ENCODE measurements around the gene CHRNG. TPM values are rescaled to one million over a fixed set of nuclear protein-coding genes. Genes with fewer than 3 reads are reported as not detected.

Gene CHRNG
- polyA plus RNA-seq, 1 experiment = not detected

DNA sequence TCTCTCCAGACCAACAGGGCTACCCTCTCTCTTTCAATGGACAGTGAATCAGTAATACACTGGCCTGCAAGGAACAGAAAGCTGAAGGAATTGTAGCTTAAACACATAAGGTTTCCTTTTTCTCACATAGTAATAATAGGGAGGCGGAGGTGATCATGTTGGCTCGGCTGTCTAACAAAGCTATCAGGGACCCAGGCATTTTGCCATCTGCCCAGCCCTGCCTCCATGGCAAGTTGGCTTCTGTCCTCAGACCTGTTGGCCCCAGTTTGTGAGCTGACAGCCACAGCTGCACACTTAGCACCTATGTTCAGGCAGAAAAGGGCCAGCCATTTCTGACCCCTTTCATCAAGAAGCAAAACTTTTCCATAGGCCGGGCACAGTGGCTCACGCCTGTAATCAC lies 2.0 kb upstream of the CHRNG start:
- Histone ChIP-seq H3K36me3 (ENCODE audit: control insufficient read depth, insufficient read depth, low read length) (no peaks in the 10 kb centered on the region), H3K4me3 (ENCODE audit: low read depth, low read length) (no peak overlapping the region), H3K27me3 (ENCODE audit: control insufficient read depth, insufficient read depth, low read length) (peaks cover 3% of the 10 kb centered on the region)
- ChIA-PET POLR2A (no interaction called here), CTCF (interaction anchor here (0.7 kb wide), 1 partner anchor 16 kb away, joined by 4 read pairs; no protein-coding TSS in a partner anchor)
- no peak for DNase-seq (ENCODE audit: low read depth)
- TF ChIP-seq, protein P1, sequence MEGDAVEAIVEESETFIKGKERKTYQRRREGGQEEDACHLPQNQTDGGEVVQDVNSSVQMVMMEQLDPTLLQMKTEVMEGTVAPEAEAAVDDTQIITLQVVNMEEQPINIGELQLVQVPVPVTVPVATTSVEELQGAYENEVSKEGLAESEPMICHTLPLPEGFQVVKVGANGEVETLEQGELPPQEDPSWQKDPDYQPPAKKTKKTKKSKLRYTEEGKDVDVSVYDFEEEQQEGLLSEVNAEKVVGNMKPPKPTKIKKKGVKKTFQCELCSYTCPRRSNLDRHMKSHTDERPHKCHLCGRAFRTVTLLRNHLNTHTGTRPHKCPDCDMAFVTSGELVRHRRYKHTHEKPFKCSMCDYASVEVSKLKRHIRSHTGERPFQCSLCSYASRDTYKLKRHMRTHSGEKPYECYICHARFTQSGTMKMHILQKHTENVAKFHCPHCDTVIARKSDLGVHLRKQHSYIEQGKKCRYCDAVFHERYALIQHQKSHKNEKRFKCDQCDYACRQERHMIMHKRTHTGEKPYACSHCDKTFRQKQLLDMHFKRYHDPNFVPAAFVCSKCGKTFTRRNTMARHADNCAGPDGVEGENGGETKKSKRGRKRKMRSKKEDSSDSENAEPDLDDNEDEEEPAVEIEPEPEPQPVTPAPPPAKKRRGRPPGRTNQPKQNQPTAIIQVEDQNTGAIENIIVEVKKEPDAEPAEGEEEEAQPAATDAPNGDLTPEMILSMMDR (IDR thresholded peaks at IDR 0.05; ENCODE audit: insufficient read depth, low read depth, low read length) = no peak

DNA sequence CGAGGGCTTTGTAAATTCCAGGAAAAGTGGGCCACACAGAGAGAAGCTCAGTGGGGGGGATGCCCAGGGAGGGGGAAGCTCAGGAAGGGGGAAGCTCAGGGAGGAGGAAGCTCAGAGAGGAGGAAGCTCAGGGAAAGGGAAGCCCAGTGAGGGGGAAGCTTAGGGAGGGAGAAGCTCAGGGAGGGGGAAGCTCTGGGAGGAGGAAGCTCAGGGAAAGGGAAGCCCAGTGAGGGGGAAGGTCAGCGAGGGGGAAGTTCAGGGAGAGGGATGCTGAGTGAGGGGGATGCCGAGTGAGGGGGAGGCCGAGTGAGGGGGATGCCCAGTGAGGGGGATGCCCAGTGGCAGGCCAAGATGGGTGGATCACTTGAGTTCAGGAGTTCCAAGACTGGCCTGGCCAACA lies 821 bp upstream of the CHRNG start:
- POLR2A ChIA-PET = no interaction called here
- TF ChIP-seq, protein P1 (IDR thresholded peaks at IDR 0.05; ENCODE audit: insufficient read depth, low read depth, low read length) = no peak
- CTCF ChIA-PET = interaction anchor here (0.6 kb wide), 1 partner anchor 898 kb away, joined by 3 read pairs; no protein-coding TSS in a partner anchor
- peaks cover 3% of the 10 kb centered on the region for H3K27me3 ChIP-seq (ENCODE audit: control insufficient read depth, insufficient read depth, low read length)
- H3K4me3 ChIP-seq (ENCODE audit: low read depth, low read length) = no peak overlapping the region
- DNase-seq (ENCODE audit: low read depth) = no peak
- no peaks in the 10 kb centered on the region for H3K36me3 ChIP-seq (ENCODE audit: control insufficient read depth, insufficient read depth, low read length)

DNA sequence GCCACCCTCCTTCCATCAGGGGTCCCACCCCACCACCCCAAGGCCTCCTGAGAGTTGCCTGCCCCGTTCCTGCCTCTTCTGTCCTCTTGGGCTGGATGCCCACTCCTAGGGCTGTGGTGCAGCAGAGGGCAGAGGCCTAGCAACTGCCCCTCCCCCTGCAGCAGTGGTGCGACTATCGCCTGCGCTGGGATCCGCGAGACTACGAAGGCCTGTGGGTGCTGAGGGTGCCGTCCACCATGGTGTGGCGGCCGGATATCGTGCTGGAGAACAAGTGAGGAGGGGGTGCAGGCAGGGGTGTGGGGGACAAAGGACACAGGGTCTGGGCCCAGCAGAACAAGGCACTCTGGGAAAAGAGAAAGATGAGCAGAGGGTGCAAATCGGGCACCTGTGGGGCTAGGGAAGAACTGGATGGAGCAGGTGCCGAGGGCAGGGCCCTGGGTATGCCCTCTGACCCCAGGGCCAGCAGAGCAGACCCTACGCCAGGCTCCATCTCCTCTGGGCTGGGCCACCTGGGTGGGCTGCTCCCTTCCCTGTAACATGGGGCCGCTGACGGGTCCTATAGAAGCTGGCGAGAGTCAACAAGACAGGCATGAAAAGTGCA lies 1.0 kb downstream of the CHRNG start:
- TF ChIP-seq, protein P1 (IDR thresholded peaks at IDR 0.05; ENCODE audit: insufficient read depth, low read depth, low read length) = no peak
- ChIA-PET CTCF (no interaction called here), POLR2A (no interaction called here)
- DNase-seq (ENCODE audit: low read depth) = no peak
- H3K4me3 ChIP-seq (ENCODE audit: low read depth, low read length) = no peak overlapping the region
- H3K27me3 ChIP-seq (ENCODE audit: control insufficient read depth, insufficient read depth, low read length) = peaks cover 3% of the 10 kb centered on the region
- H3K36me3 ChIP-seq (ENCODE audit: control insufficient read depth, insufficient read depth, low read length) = peaks cover under 1% of the 10 kb centered on the region; the same call in 1 of the 2 replicates

DNA sequence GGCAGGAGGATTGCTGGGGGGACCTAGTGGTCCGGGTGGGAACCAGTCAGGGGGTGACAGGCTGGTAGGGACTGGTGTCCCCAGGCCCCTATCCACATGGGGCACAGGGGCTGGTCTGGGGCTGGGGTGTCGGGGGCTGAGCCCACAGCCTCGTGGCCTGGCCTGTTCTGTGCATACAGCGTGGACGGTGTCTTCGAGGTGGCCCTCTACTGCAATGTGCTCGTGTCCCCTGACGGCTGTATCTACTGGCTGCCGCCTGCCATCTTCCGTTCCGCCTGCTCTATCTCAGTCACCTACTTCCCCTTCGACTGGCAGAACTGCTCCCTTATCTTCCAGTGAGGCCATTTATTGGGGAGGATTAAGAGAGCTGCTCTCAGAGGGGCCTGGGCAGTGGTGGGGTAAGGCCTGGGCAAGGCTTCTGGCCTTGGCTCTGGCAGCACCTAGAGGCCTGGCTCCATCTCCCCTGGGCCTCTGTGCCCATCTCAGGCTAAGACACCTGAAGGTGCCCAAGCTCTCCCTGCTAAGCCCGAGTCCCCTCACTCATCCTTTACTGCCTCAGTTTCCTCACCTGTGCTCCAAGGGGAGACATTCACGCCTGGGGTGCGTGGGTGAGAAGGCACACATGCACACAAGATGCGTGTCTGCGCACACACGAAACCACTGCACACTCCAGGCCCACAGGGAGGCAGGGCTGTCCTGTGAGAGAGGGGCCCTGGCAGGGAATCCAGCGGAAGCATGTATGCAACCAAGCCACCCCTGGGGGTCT lies 1.9 kb downstream of the CHRNG start:
- Histone ChIP-seq H3K4me3 (ENCODE audit: low read depth, low read length) (no peak overlapping the region), H3K36me3 (ENCODE audit: control insufficient read depth, insufficient read depth, low read length) (peaks cover 3% of the 10 kb centered on the region; the same call in 1 of the 2 replicates), H3K27me3 (ENCODE audit: control insufficient read depth, insufficient read depth, low read length) (peaks cover 3% of the 10 kb centered on the region; the same call in 1 of the 2 replicates)
- POLR2A ChIA-PET = no interaction called here
- CTCF ChIA-PET = no interaction called here
- DNase-seq (ENCODE audit: low read depth) = no peak
- TF ChIP-seq, protein P1 (IDR thresholded peaks at IDR 0.05; ENCODE audit: insufficient read depth, low read depth, low read length) = no peak

DNA sequence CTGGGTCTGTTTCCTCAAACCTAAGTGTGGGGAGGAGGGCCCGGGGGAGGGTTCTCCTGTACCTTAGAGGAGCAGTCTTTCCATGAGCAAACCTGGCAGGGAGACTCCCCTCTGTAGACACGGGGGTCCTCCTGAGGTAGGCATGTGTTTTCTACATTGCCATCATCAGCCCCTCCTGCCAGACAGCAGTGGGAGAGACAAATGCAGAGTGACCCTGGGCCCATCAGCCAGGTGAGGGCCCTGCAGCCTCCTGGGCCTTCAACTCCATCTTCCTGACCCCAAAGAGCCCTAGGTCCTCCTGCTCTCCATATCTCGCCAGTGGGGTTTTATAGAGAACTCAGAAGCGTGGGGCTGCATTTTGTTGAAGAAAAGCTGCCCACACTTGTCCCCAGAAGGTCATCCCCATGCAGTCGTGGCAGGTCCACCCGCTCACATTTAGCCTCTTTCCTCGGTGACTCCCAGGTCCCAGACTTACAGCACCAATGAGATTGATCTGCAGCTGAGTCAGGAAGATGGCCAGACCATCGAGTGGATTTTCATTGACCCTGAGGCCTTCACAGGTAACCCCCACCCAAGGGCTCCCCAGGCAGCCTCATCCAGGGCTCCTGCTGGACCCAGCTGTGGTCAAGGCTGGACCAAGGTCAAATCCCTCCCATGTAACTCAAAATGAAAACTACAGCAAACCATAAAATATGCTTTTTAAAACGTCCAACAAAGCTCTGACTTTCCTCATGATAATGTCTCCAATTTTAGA lies 2.6 kb downstream of the CHRNG start:
- POLR2A ChIA-PET = no interaction called here

More for the DNA sequence above, 2.6 kb downstream of the CHRNG start:
- CTCF ChIA-PET = interaction anchor here (0.7 kb wide), 1 partner anchor 8 kb away, joined by 3 read pairs; no protein-coding TSS in a partner anchor
- no peak overlapping the region for H3K4me3 ChIP-seq (ENCODE audit: low read depth, low read length)
- DNase-seq (ENCODE audit: low read depth) = no peak
- peaks cover 3% of the 10 kb centered on the region; the same call in 1 of the 2 replicates for H3K27me3 ChIP-seq (ENCODE audit: control insufficient read depth, insufficient read depth, low read length)
- H3K36me3 ChIP-seq (ENCODE audit: control insufficient read depth, insufficient read depth, low read length) = peaks cover 6% of the 10 kb centered on the region; the same call in 1 of the 2 replicates
- TF ChIP-seq, protein P1 (IDR thresholded peaks at IDR 0.05; ENCODE audit: insufficient read depth, low read depth, low read length) = no peak

Measured in BJ (cell line).